WTC11 (cell line): Measurements from ENCODE around the gene RFX4. TPM values are rescaled to one million over a fixed set of nuclear protein-coding genes. Genes with fewer than 3 reads are reported as not detected.

Experiments used
- ATAC-seq: fragments of 200-7000 bp; cut with Tn5 transposase; 2 replicates; pipeline ENCODE4 v1.10.0; 2021; ENCODE audit warnings: mild to moderate bottlenecking, moderate library complexity
- CTCF ChIA-PET: fragments of 300-600 bp; sonication (Branson Sonifier 250); formaldehyde crosslinking; loops from one replicate; lab custom pipeline; 2021; ENCODE audit warnings: antibody characterized with exemption; lab: Charles Lee
- POLR2A ChIA-PET: fragments of 350-600 bp; sonication (Branson Sonifier 250); formaldehyde crosslinking; loops from one replicate; lab custom pipeline; 2021; ENCODE audit warnings: antibody characterized with exemption; lab: Charles Lee
- DNase-seq: peaks from one replicate; pipeline ENCODE4 v3.0.0; 2021; ENCODE audit warnings: low spot score
- H3K27ac Mint-ChIP-seq: 2 replicates; pipeline ENCODE4 v1.8.0; 2021; ENCODE audit warnings: mixed read lengths
- H3K27me3 Mint-ChIP-seq: 2 replicates; pipeline ENCODE4 v1.8.0; 2021; ENCODE audit warnings: low read depth, mild to moderate bottlenecking, moderate library complexity, mixed read lengths
- H3K36me3 Mint-ChIP-seq: 2 replicates; pipeline ENCODE4 v1.8.0; 2021; ENCODE audit warnings: mixed read lengths
- H3K4me1 Mint-ChIP-seq: 2 replicates; pipeline ENCODE4 v1.8.0; 2022; ENCODE audit warnings: mixed read lengths
- H3K4me3 Mint-ChIP-seq: 2 replicates; pipeline ENCODE4 v1.8.0; 2021; ENCODE audit warnings: mild to moderate bottlenecking, moderate library complexity, mixed read lengths
- H3K9me3 Mint-ChIP-seq: 2 replicates; pipeline ENCODE4 v1.8.0; 2021; ENCODE audit warnings: mixed read lengths
- CBFB ChIP-seq: sonication (generic); formaldehyde crosslinking; IDR thresholded peaks from 2 replicates; pipeline ENCODE4 v1.8.1; 2022; ENCODE audit warnings: mild to moderate bottlenecking, low read depth, missing genetic modification reagents
- CREM ChIP-seq: sonication (generic); formaldehyde crosslinking; IDR thresholded peaks from 2 replicates; pipeline ENCODE4 v1.8.1; 2022; ENCODE audit warnings: mild to moderate bottlenecking, missing genetic modification reagents, moderate library complexity
- ETV6 ChIP-seq: sonication (generic); formaldehyde crosslinking; IDR thresholded peaks from 2 replicates; pipeline ENCODE4 v1.8.1; 2022; ENCODE audit warnings: mild to moderate bottlenecking, missing genetic modification reagents
- KAT7 ChIP-seq: sonication (generic); formaldehyde crosslinking; IDR thresholded peaks from 2 replicates; pipeline ENCODE4 v1.8.1; 2023; ENCODE audit warnings: missing genetic modification reagents, mild to moderate bottlenecking, borderline replicate concordance
- NR2C2 ChIP-seq: sonication (generic); formaldehyde crosslinking; IDR thresholded peaks from 2 replicates; pipeline ENCODE4 v1.8.0; 2022; ENCODE audit warnings: mild to moderate bottlenecking, missing genetic modification reagents
- SMAD4 ChIP-seq: sonication (generic); formaldehyde crosslinking; IDR thresholded peaks from 2 replicates; pipeline ENCODE4 v1.8.0; 2022; ENCODE audit warnings: mild to moderate bottlenecking, missing genetic modification reagents
- ZNF232 ChIP-seq: sonication (generic); formaldehyde crosslinking; IDR thresholded peaks from 2 replicates; pipeline ENCODE4 v1.8.0; 2022; ENCODE audit warnings: mild to moderate bottlenecking, missing genetic modification reagents
- ZNF263 ChIP-seq: sonication (generic); formaldehyde crosslinking; IDR thresholded peaks from 2 replicates; pipeline ENCODE4 v1.8.1; 2022; ENCODE audit warnings: low read depth, mild to moderate bottlenecking, moderate library complexity, missing genetic modification reagents
- total RNA-seq: library from RNA; stranded (reverse); gene quantifications from 3 replicates; pipeline ENCODE4 v1.2.3, GENCODE V29; 2021
- TF ChIP-seq, protein P1 (sequence below): sonication (generic); formaldehyde crosslinking; IDR thresholded peaks from 2 replicates; pipeline ENCODE4 v1.8.1; 2022; ENCODE audit warnings: low read depth, missing genetic modification reagents, borderline replicate concordance
- TF ChIP-seq, protein P2 (sequence below): sonication (generic); formaldehyde crosslinking; IDR thresholded peaks from 2 replicates; pipeline ENCODE4 v1.8.0; 2022; ENCODE audit warnings: missing genetic modification reagents
- TF ChIP-seq, protein P3 (sequence below): sonication (generic); formaldehyde crosslinking; IDR thresholded peaks from 2 replicates; pipeline ENCODE4 v1.8.0; 2022; ENCODE audit warnings: mild to moderate bottlenecking, missing genetic modification reagents
- TF ChIP-seq, protein P4 (sequence below): sonication (generic); formaldehyde crosslinking; IDR thresholded peaks from 2 replicates; pipeline ENCODE4 v1.8.0; 2023; ENCODE audit warnings: missing genetic modification reagents
- TF ChIP-seq, protein P5 (sequence below): fragments of 250-450 bp; sonication (Bioruptor Pico); IDR thresholded peaks from 2 replicates; pipeline ENCODE4 v1.9.0; 2021; ENCODE audit warnings: mild to moderate bottlenecking
- TF ChIP-seq, protein P6 (sequence below): sonication (generic); formaldehyde crosslinking; IDR thresholded peaks from 2 replicates; pipeline ENCODE4 v1.8.1; 2022; ENCODE audit warnings: mild to moderate bottlenecking, missing genetic modification reagents, moderate library complexity, borderline replicate concordance
- TF ChIP-seq, protein P7 (sequence below): sonication (generic); formaldehyde crosslinking; IDR thresholded peaks from 2 replicates; pipeline ENCODE4 v1.8.1; 2022; ENCODE audit warnings: low read depth, mild to moderate bottlenecking, moderate library complexity, missing genetic modification reagents, borderline replicate concordance
- TF ChIP-seq, protein P8 (sequence below): fragments of 250-450 bp; sonication (Bioruptor Pico); IDR thresholded peaks from 2 replicates; pipeline ENCODE4 v1.9.0; 2021; ENCODE audit warnings: mild to moderate bottlenecking

The RFX4 gene
- total RNA-seq, 1 experiment from 2014 or later = 0.26 TPM

DNA sequence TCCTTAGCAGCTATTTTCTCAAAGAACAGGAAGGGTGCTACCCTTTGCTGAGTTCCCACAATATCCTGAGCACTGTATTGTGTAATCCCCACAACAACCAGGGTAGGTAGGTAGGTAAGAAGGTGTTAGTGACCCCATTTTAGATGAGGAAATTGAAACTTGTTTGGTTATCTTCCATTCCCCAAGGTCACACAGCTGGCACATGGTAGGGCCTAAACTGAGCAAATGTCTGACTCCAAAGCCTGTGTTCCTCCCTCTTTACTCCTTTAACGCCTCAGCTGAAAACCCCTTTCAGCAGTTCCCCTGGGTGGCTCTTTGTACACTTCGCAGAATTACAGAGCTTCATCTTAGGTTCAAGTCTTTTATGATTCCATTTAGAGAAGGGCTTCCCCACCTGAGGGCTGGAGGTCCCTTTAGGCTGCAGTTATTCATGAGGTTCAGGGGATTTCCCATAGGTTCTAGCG is 165.2 kb downstream of the RFX4 start:
- Mint-ChIP-seq H3K27ac (no peak overlapping the region), H3K9me3 (peaks cover 10% of the 10 kb centered on the region), H3K4me3 (no peak overlapping the region), H3K36me3 (no peaks in the 10 kb centered on the region), H3K4me1 (peaks cover 20% of the 10 kb centered on the region), H3K27me3 (no peaks in the 10 kb centered on the region)
- ATAC-seq = no peak
- no peak for TF ChIP-seq NR2C2 (CRISPR knock-in tag)
- TF ChIP-seq ETV6 = no peak
- no peak for DNase-seq
- ChIA-PET CTCF (no interaction called here), POLR2A (no interaction called here)

DNA sequence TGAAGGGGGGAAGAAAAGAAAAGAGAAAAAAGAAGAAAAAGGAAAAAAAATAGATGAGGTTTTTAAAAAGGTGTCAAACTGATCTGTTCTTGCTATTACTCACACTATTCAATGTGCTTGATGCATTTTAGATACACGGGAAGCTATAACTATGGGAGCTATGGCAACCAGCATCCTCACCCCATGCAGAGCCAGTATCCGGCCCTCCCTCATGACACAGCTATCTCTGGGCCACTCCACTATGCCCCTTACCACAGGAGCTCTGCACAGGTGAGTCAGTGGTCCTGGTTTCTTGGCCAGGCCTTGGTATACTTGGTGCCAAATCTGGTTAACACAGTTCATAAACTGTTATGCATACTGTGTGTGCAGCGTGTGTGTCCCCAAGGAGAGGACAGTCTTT is 167.7 kb downstream of the RFX4 start:
- Mint-ChIP-seq H3K4me3 (no peak overlapping the region), H3K36me3 (no peaks in the 10 kb centered on the region), H3K4me1 (0 out of 2 replicates have a peak, but pooled peaks cover 4% of the 10 kb centered on the region), H3K9me3 (peaks cover 10% of the 10 kb centered on the region), H3K27ac (no peak overlapping the region), H3K27me3 (no peaks in the 10 kb centered on the region)
- ATAC-seq = no peak
- ChIA-PET CTCF (no interaction called here), POLR2A (interaction anchor here (0.7 kb wide), 1 partner anchor 257 kb away, joined by 3 read pairs; no protein-coding TSS in a partner anchor)
- TF ChIP-seq ZNF263 (CRISPR knock-in tag) (no peak), KAT7 (CRISPR knock-in tag) (no peak), SMAD4 (no peak), CBFB (no peak), ZNF232 (CRISPR knock-in tag) (no peak), CREM (CRISPR knock-in tag) (no peak)
- TF ChIP-seq, protein P1, sequence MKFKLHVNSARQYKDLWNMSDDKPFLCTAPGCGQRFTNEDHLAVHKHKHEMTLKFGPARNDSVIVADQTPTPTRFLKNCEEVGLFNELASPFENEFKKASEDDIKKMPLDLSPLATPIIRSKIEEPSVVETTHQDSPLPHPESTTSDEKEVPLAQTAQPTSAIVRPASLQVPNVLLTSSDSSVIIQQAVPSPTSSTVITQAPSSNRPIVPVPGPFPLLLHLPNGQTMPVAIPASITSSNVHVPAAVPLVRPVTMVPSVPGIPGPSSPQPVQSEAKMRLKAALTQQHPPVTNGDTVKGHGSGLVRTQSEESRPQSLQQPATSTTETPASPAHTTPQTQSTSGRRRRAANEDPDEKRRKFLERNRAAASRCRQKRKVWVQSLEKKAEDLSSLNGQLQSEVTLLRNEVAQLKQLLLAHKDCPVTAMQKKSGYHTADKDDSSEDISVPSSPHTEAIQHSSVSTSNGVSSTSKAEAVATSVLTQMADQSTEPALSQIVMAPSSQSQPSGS (CRISPR knock-in tag) = no peak
- TF ChIP-seq, protein P2, sequence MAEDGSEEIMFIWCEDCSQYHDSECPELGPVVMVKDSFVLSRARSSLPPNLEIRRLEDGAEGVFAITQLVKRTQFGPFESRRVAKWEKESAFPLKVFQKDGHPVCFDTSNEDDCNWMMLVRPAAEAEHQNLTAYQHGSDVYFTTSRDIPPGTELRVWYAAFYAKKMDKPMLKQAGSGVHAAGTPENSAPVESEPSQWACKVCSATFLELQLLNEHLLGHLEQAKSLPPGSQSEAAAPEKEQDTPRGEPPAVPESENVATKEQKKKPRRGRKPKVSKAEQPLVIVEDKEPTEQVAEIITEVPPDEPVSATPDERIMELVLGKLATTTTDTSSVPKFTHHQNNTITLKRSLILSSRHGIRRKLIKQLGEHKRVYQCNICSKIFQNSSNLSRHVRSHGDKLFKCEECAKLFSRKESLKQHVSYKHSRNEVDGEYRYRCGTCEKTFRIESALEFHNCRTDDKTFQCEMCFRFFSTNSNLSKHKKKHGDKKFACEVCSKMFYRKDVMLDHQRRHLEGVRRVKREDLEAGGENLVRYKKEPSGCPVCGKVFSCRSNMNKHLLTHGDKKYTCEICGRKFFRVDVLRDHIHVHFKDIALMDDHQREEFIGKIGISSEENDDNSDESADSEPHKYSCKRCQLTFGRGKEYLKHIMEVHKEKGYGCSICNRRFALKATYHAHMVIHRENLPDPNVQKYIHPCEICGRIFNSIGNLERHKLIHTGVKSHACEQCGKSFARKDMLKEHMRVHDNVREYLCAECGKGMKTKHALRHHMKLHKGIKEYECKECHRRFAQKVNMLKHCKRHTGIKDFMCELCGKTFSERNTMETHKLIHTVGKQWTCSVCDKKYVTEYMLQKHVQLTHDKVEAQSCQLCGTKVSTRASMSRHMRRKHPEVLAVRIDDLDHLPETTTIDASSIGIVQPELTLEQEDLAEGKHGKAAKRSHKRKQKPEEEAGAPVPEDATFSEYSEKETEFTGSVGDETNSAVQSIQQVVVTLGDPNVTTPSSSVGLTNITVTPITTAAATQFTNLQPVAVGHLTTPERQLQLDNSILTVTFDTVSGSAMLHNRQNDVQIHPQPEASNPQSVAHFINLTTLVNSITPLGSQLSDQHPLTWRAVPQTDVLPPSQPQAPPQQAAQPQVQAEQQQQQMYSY (CRISPR knock-in tag) = no peak
- TF ChIP-seq, protein P3, sequence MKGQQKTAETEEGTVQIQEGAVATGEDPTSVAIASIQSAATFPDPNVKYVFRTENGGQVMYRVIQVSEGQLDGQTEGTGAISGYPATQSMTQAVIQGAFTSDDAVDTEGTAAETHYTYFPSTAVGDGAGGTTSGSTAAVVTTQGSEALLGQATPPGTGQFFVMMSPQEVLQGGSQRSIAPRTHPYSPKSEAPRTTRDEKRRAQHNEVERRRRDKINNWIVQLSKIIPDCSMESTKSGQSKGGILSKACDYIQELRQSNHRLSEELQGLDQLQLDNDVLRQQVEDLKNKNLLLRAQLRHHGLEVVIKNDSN = no peak
- TF ChIP-seq, protein P4, sequence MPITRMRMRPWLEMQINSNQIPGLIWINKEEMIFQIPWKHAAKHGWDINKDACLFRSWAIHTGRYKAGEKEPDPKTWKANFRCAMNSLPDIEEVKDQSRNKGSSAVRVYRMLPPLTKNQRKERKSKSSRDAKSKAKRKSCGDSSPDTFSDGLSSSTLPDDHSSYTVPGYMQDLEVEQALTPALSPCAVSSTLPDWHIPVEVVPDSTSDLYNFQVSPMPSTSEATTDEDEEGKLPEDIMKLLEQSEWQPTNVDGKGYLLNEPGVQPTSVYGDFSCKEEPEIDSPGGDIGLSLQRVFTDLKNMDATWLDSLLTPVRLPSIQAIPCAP (CRISPR knock-in tag) = no peak
- TF ChIP-seq, protein P5, sequence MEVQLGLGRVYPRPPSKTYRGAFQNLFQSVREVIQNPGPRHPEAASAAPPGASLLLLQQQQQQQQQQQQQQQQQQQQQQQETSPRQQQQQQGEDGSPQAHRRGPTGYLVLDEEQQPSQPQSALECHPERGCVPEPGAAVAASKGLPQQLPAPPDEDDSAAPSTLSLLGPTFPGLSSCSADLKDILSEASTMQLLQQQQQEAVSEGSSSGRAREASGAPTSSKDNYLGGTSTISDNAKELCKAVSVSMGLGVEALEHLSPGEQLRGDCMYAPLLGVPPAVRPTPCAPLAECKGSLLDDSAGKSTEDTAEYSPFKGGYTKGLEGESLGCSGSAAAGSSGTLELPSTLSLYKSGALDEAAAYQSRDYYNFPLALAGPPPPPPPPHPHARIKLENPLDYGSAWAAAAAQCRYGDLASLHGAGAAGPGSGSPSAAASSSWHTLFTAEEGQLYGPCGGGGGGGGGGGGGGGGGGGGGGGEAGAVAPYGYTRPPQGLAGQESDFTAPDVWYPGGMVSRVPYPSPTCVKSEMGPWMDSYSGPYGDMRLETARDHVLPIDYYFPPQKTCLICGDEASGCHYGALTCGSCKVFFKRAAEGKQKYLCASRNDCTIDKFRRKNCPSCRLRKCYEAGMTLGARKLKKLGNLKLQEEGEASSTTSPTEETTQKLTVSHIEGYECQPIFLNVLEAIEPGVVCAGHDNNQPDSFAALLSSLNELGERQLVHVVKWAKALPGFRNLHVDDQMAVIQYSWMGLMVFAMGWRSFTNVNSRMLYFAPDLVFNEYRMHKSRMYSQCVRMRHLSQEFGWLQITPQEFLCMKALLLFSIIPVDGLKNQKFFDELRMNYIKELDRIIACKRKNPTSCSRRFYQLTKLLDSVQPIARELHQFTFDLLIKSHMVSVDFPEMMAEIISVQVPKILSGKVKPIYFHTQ = no peak
- TF ChIP-seq, protein P6, sequence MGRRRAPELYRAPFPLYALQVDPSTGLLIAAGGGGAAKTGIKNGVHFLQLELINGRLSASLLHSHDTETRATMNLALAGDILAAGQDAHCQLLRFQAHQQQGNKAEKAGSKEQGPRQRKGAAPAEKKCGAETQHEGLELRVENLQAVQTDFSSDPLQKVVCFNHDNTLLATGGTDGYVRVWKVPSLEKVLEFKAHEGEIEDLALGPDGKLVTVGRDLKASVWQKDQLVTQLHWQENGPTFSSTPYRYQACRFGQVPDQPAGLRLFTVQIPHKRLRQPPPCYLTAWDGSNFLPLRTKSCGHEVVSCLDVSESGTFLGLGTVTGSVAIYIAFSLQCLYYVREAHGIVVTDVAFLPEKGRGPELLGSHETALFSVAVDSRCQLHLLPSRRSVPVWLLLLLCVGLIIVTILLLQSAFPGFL (CRISPR knock-in tag) = no peak
- TF ChIP-seq, protein P7, sequence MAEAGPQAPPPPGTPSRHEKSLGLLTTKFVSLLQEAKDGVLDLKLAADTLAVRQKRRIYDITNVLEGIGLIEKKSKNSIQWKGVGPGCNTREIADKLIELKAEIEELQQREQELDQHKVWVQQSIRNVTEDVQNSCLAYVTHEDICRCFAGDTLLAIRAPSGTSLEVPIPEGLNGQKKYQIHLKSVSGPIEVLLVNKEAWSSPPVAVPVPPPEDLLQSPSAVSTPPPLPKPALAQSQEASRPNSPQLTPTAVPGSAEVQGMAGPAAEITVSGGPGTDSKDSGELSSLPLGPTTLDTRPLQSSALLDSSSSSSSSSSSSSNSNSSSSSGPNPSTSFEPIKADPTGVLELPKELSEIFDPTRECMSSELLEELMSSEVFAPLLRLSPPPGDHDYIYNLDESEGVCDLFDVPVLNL (CRISPR knock-in tag) = no peak
- TF ChIP-seq, protein P8, sequence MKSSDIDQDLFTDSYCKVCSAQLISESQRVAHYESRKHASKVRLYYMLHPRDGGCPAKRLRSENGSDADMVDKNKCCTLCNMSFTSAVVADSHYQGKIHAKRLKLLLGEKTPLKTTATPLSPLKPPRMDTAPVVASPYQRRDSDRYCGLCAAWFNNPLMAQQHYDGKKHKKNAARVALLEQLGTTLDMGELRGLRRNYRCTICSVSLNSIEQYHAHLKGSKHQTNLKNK (CRISPR knock-in tag) = no peak
- DNase-seq = no peak
